ENCODE measurements around the gene RBPJ. TPM values are rescaled to one million over a fixed set of nuclear protein-coding genes. Genes with fewer than 3 reads are reported as not detected.
A peak's percentile ranks its signal among the peaks of the same experiment; 100 is the strongest.

RBPJ gene
- total RNA-seq, 2 donors from 2014 or later: 179 to 212 TPM

- Mint-ChIP-seq H3K4me1 (ENCODE audit: low read depth in 2 of 2) (peaks cover 11 to 16% of the 10 kb centered on the region in 2 donors), H3K4me3 (no peak overlapping the region), H3K27me3 (no peaks in the 10 kb centered on the region), H3K9me3 (no peaks in the 10 kb centered on the region), H3K27ac (no peak overlapping the region), H3K36me3 (no peaks in the 10 kb centered on the region)
- ATAC-seq (no peak), DNase-seq (ENCODE audit: low spot score) (no peak)
These were observed 40.0 kb downstream of the RBPJ start for GRCh38 chr4:26360864-26361263.

- H3K4me1 Mint-ChIP-seq (ENCODE audit: low read depth in 2 of 2): peaks cover 11 to 16% of the 10 kb centered on the region in 2 donors
- no peaks in the 10 kb centered on the region for H3K27me3 Mint-ChIP-seq
- H3K36me3 Mint-ChIP-seq: no peaks in the 10 kb centered on the region
- DNase-seq (ENCODE audit: low spot score): no peak
- H3K27ac Mint-ChIP-seq: no peak overlapping the region
- H3K4me3 Mint-ChIP-seq: no peak overlapping the region
- no peak for ATAC-seq
- no peaks in the 10 kb centered on the region for H3K9me3 Mint-ChIP-seq
These were observed 40.5 kb downstream of the RBPJ start for GRCh38 chr4:26361297-26361696.

- Mint-ChIP-seq H3K27ac (no peak overlapping the region), H3K4me3 (no peak overlapping the region)
These were observed 42.1 kb downstream of the RBPJ start for GRCh38 chr4:26362745-26363439.

GRCh38 chr4:26365537-26366150, 44.8 kb downstream of the RBPJ start:
- Mint-ChIP-seq H3K36me3 (peaks cover 21% of the 10 kb centered on the region), H3K4me1 (ENCODE audit: low read depth in 2 of 2) (peaks cover 22% of the 10 kb centered on the region in 2 donors), H3K4me3 (no peak overlapping the region), H3K9me3 (no peaks in the 10 kb centered on the region), H3K27ac (no peak overlapping the region), H3K27me3 (peaks cover 0 to 6% of the 10 kb centered on the region in 2 donors)
- ATAC-seq (no peak), DNase-seq (ENCODE audit: low spot score) (no peak)

More at GRCh38 chr4:26362745-26363439, 42.1 kb downstream of the RBPJ start:
- peaks cover 2% of the 10 kb centered on the region for H3K36me3 Mint-ChIP-seq
- no peaks in the 10 kb centered on the region for H3K9me3 Mint-ChIP-seq
- no peaks in the 10 kb centered on the region for H3K27me3 Mint-ChIP-seq
- ATAC-seq (no peak), DNase-seq (ENCODE audit: low spot score) (no peak)
- peaks cover 14 to 16% of the 10 kb centered on the region in 2 donors for H3K4me1 Mint-ChIP-seq (ENCODE audit: low read depth in 2 of 2)

GRCh38 chr4:26367811-26368210, 47.0 kb downstream of the RBPJ start:
- H3K27me3 Mint-ChIP-seq: peaks cover 0 to 9% of the 10 kb centered on the region in 2 donors
- H3K27ac Mint-ChIP-seq: no peak overlapping the region
- ATAC-seq (no peak), DNase-seq (ENCODE audit: low spot score) (no peak)
- peaks cover 19 to 32% of the 10 kb centered on the region in 2 donors for H3K4me1 Mint-ChIP-seq (ENCODE audit: low read depth in 2 of 2)
- H3K36me3 Mint-ChIP-seq: peaks cover 21% of the 10 kb centered on the region
- no peaks in the 10 kb centered on the region for H3K9me3 Mint-ChIP-seq
- no peak overlapping the region for H3K4me3 Mint-ChIP-seq

GRCh38 chr4:26368685-26369084, 47.9 kb downstream of the RBPJ start:
- peaks cover 21% of the 10 kb centered on the region for H3K36me3 Mint-ChIP-seq
- peaks cover 0 to 9% of the 10 kb centered on the region in 2 donors for H3K27me3 Mint-ChIP-seq
- H3K4me1 Mint-ChIP-seq (ENCODE audit: low read depth in 2 of 2): peaks cover 24 to 40% of the 10 kb centered on the region in 2 donors
- no peak for ATAC-seq
- H3K27ac Mint-ChIP-seq: no peak overlapping the region
- no peaks in the 10 kb centered on the region for H3K9me3 Mint-ChIP-seq
- no peak for DNase-seq (ENCODE audit: low spot score)
- H3K4me3 Mint-ChIP-seq: no peak overlapping the region

- Mint-ChIP-seq H3K36me3 (peaks cover 21% of the 10 kb centered on the region), H3K4me3 (no peak overlapping the region), H3K9me3 (no peaks in the 10 kb centered on the region), H3K4me1 (ENCODE audit: low read depth in 2 of 2) (peaks cover 24 to 40% of the 10 kb centered on the region in 2 donors), H3K27ac (no peak overlapping the region), H3K27me3 (peaks cover 0 to 9% of the 10 kb centered on the region in 2 donors)
- DNase-seq (ENCODE audit: low spot score) (no peak), ATAC-seq (peak in 1 of 2 donors; percentile 39)
These were observed 48.3 kb downstream of the RBPJ start for GRCh38 chr4:26369132-26369531.

- Mint-ChIP-seq H3K27me3 (peaks cover 0 to 9% of the 10 kb centered on the region in 2 donors), H3K27ac (no peak overlapping the region), H3K4me3 (no peak overlapping the region), H3K36me3 (peaks cover 21% of the 10 kb centered on the region), H3K9me3 (no peaks in the 10 kb centered on the region), H3K4me1 (ENCODE audit: low read depth in 2 of 2) (peaks cover 24 to 40% of the 10 kb centered on the region in 2 donors)
- DNase-seq (ENCODE audit: low spot score) (no peak), ATAC-seq (no peak)
These were observed 48.8 kb downstream of the RBPJ start for GRCh38 chr4:26369581-26369980.

- ATAC-seq: no peak
These were observed 51.3 kb downstream of the RBPJ start for GRCh38 chr4:26372076-26372475.

GRCh38 chr4:26372525-26373172, 51.8 kb downstream of the RBPJ start:
- Mint-ChIP-seq H3K27ac (peak overlapping the region in 1 of 2 donors; percentile 25), H3K4me3 (peak overlapping the region; percentile 47), H3K27me3 (peaks cover 8 to 16% of the 10 kb centered on the region in 2 donors), H3K4me1 (ENCODE audit: low read depth in 2 of 2) (peaks cover 30 to 43% of the 10 kb centered on the region in 2 donors), H3K9me3 (no peaks in the 10 kb centered on the region), H3K36me3 (peaks cover 26% of the 10 kb centered on the region)
- ATAC-seq: peak; percentile 73 to 84
- peak; percentile 61 for DNase-seq (ENCODE audit: low spot score)

More at GRCh38 chr4:26372076-26372475, 51.3 kb downstream of the RBPJ start:
- no peak for DNase-seq (ENCODE audit: low spot score)
- Mint-ChIP-seq H3K27me3 (peaks cover 8 to 16% of the 10 kb centered on the region in 2 donors), H3K27ac (no peak overlapping the region), H3K4me1 (ENCODE audit: low read depth in 2 of 2) (peaks cover 30 to 44% of the 10 kb centered on the region in 2 donors), H3K36me3 (peaks cover 26% of the 10 kb centered on the region), H3K9me3 (no peaks in the 10 kb centered on the region), H3K4me3 (no peak overlapping the region)

- H3K36me3 Mint-ChIP-seq: peaks cover 11% of the 10 kb centered on the region
- no peak overlapping the region for H3K27ac Mint-ChIP-seq
- no peaks in the 10 kb centered on the region for H3K9me3 Mint-ChIP-seq
- ATAC-seq: no peak
- peaks cover 31 to 41% of the 10 kb centered on the region in 2 donors for H3K4me1 Mint-ChIP-seq (ENCODE audit: low read depth in 2 of 2)
- DNase-seq (ENCODE audit: low spot score): no peak
- H3K4me3 Mint-ChIP-seq: no peak overlapping the region
- H3K27me3 Mint-ChIP-seq: peaks cover 8 to 16% of the 10 kb centered on the region in 2 donors
These were observed 54.7 kb downstream of the RBPJ start for GRCh38 chr4:26375551-26375950.

GRCh38 chr4:26377328-26378311, 56.8 kb downstream of the RBPJ start:
- Mint-ChIP-seq H3K27ac (no peak overlapping the region), H3K36me3 (peaks cover 11% of the 10 kb centered on the region), H3K4me1 (ENCODE audit: low read depth in 2 of 2) (peaks cover 27% of the 10 kb centered on the region in 2 donors), H3K27me3 (peaks cover 8 to 16% of the 10 kb centered on the region in 2 donors), H3K9me3 (no peaks in the 10 kb centered on the region), H3K4me3 (no peak overlapping the region)
- ATAC-seq (no peak), DNase-seq (ENCODE audit: low spot score) (no peak)

GRCh38 chr4:26379837-26380236, 59.0 kb downstream of the RBPJ start:
- H3K9me3 Mint-ChIP-seq: no peaks in the 10 kb centered on the region
- no peak for ATAC-seq
- peaks cover 25 to 28% of the 10 kb centered on the region in 2 donors for H3K4me1 Mint-ChIP-seq (ENCODE audit: low read depth in 2 of 2)
- no peak overlapping the region for H3K27ac Mint-ChIP-seq
- H3K27me3 Mint-ChIP-seq: peaks cover 8 to 16% of the 10 kb centered on the region in 2 donors
- H3K36me3 Mint-ChIP-seq: peaks cover 11% of the 10 kb centered on the region
- no peak for DNase-seq (ENCODE audit: low spot score)
- no peak overlapping the region for H3K4me3 Mint-ChIP-seq

Measured in natural killer cell treated with Interleukin-12 subunit alpha and Interleukin-12 subunit beta and Interleukin-15 and Interleukin-18, amount 100 ng/mL, for 72 hours (primary cell).